HCT116 (cell line): ENCODE data around the gene KPNA2. TPM values are rescaled to one million over a fixed set of nuclear protein-coding genes. Genes with fewer than 3 reads are reported as not detected.

Source experiments
- ATAC-seq: fragments of 200-7000 bp; cut with Tn5 transposase; 2 replicates; pipeline ENCODE4 v1.9.1; 2020; ENCODE audit warnings: mild to moderate bottlenecking, moderate library complexity
- BruUV-seq: library from RNA; stranded (reverse); fragments of 400-500 nt; replicated peaks from 2 replicates; lab custom pipeline; 2021; lab: Mats Ljungman, UMichigan
- CTCF ChIA-PET: fragments of 300-600 bp; sonication (Branson Sonifier 250); formaldehyde crosslinking; loops from one replicate; lab custom pipeline; 2021; ENCODE audit warnings: antibody characterized with exemption; lab: Charles Lee
- POLR2A ChIA-PET: fragments of 300-600, 350-600 bp; sonication (Branson Sonifier 250); formaldehyde crosslinking; loops from one replicate; lab custom pipeline; 2021; ENCODE audit warnings: antibody characterized with exemption; lab: Charles Lee
- RAD21 ChIA-PET, 2 experiments: fragments of 300-600 bp; sonication (Branson Sonifier 250); formaldehyde crosslinking; loops; one replicate each; lab custom pipeline; 2023; ENCODE audit warnings: low total read pairs in 2 of 2; ENCODE audit not compliant: uncharacterized antibody in 2 of 2, unreplicated experiment in 2 of 2, low non-redundant PET in 1 of 2; lab: Charles Lee
- DNase-seq: peaks from one replicate; pipeline ENCODE4 v3.0.0-alpha.2; 2010; ENCODE audit warnings: low read depth, low spot score
- H2AFZ ChIP-seq: fragments of 200-600 bp; shearing (Covaris generic), sonication (generic); 2 replicates; pipeline ENCODE4 v1.6.1; 2017; ENCODE audit warnings: low read depth, mixed run types, mixed read lengths, antibody characterized with exemption, low read length; ENCODE audit not compliant: poor library complexity, severe bottlenecking
- H3K27ac ChIP-seq: 2 replicates; pipeline ENCODE4 v1.5.1; 2012; ENCODE audit warnings: low read depth, low read length
- H3K27me3 ChIP-seq: fragments of 200-600 bp; sonication (generic); 2 replicates; pipeline ENCODE4 v1.6.1; 2016; ENCODE audit warnings: mixed run types, low read length, mixed read lengths; ENCODE audit not compliant: insufficient read depth
- H3K36me3 ChIP-seq, 2 experiments: fragments of 200-500 bp in 1 of 2; fragments of 200-600 bp in 1 of 2; sonication (Bioruptor generic) in 1 of 2; sonication (generic) in 1 of 2; 2 replicates each; pipeline versions ENCODE4 v1.5.1 to v1.6.1; 2014 to 2016; ENCODE audit warnings: low read length in 2 of 2, inconsistent platforms in 1 of 2, mixed read lengths in 1 of 2, mixed run types in 1 of 2; ENCODE audit not compliant: insufficient read depth in 2 of 2, control insufficient read depth in 1 of 2
- H3K4me1 ChIP-seq, 2 experiments: fragments of 200-600 bp in 1 of 2; sonication (generic) in 1 of 2; 2 replicates each; pipeline versions ENCODE4 v1.5.1 to v1.6.1; 2012 to 2017; ENCODE audit warnings: low read length in 2 of 2, inconsistent platforms in 1 of 2, mild to moderate bottlenecking in 1 of 2, mixed read lengths in 1 of 2, mixed run types in 1 of 2, moderate library complexity in 1 of 2; ENCODE audit not compliant: insufficient read depth in 2 of 2, control insufficient read depth in 1 of 2
- H3K4me2 ChIP-seq: fragments of 200-600 bp; sonication (generic); 2 replicates; pipeline ENCODE4 v1.6.1; 2017; ENCODE audit warnings: mixed run types, low read length, mixed read lengths
- H3K4me3 ChIP-seq, 2 experiments: fragments of 200-600 bp in 1 of 2; sonication (generic) in 1 of 2; replicated peaks in 1 of 2; 2 replicates each; pipeline ENCODE4 v1.5.1; 2011 to 2016; ENCODE audit warnings: low read length in 2 of 2, control low read depth in 1 of 2, low read depth in 1 of 2, mild to moderate bottlenecking in 1 of 2, mixed read lengths in 1 of 2, mixed run types in 1 of 2
- H3K79me2 ChIP-seq: fragments of 200-600 bp; sonication (generic); 2 replicates; pipeline ENCODE4 v1.6.1; 2017; ENCODE audit warnings: mild to moderate bottlenecking, mixed run types, low read length, moderate library complexity, mixed read lengths; ENCODE audit not compliant: insufficient read depth
- H3K9ac ChIP-seq: fragments of 200-600 bp; sonication (generic); 2 replicates; pipeline ENCODE4 v1.6.1; 2016; ENCODE audit warnings: low read length, mixed read lengths
- H3K9me2 ChIP-seq: fragments of 200-600 bp; sonication (generic), shearing (Covaris generic); 2 replicates; pipeline ENCODE4 v1.6.1; 2017; ENCODE audit warnings: mixed run types, mild to moderate bottlenecking, moderate library complexity; ENCODE audit not compliant: insufficient read depth
- H3K9me3 ChIP-seq, 2 experiments: fragments of 200-500 bp in 1 of 2; fragments of 200-600 bp in 1 of 2; sonication (Bioruptor generic) in 1 of 2; sonication (generic) in 1 of 2; 2 replicates each; pipeline ENCODE4 v1.6.1; 2014 to 2017; ENCODE audit warnings: low read length in 2 of 2, mixed read lengths in 2 of 2, inconsistent platforms in 1 of 2, low read depth in 1 of 2, mild to moderate bottlenecking in 1 of 2, mixed run types in 1 of 2, moderate library complexity in 1 of 2; ENCODE audit not compliant: control insufficient read depth in 1 of 2, insufficient read depth in 1 of 2
- H4K20me1 ChIP-seq: fragments of 200-600 bp; sonication (generic), shearing (Covaris generic); 2 replicates; pipeline ENCODE4 v1.6.1; 2017; ENCODE audit warnings: mixed run types, mild to moderate bottlenecking, moderate library complexity; ENCODE audit not compliant: insufficient read depth
- CBX3 ChIP-seq: IDR thresholded peaks from 2 replicates; pipeline ENCODE4 v1.6.1; 2012; ENCODE audit warnings: low read depth
- CTCF ChIP-seq, 3 experiments: fragments of 200-600 bp in 1 of 3; sonication (generic) in 1 of 3; IDR thresholded peaks in 2 of 3; conservative IDR thresholded peaks in 1 of 3; 2 replicates each; pipeline ENCODE4 v1.5.1; 2012 to 2017; ENCODE audit warnings: low read depth in 2 of 3, low read length in 2 of 3, antibody characterized with exemption in 1 of 3, borderline replicate concordance in 1 of 3, control low read depth in 1 of 3, mild to moderate bottlenecking in 1 of 3, mixed read lengths in 1 of 3, mixed run types in 1 of 3, moderate library complexity in 1 of 3; ENCODE audit not compliant: insufficient read depth in 1 of 3
- EZH2phosphoT487 ChIP-seq: fragments of 200-600 bp; IDR thresholded peaks from 2 replicates; pipeline ENCODE4 v1.6.1; 2018; ENCODE audit warnings: antibody characterized with exemption, borderline replicate concordance
- POLR2A ChIP-seq: IDR thresholded peaks from 2 replicates; pipeline ENCODE4 v1.7.0; 2011; ENCODE audit warnings: borderline replicate concordance; ENCODE audit not compliant: insufficient read depth, insufficient read length; ENCODE audit errors: extremely low read depth
- SIN3A ChIP-seq: IDR thresholded peaks from 2 replicates; pipeline ENCODE4 v1.6.1; 2012; ENCODE audit warnings: low read depth
- SP1 ChIP-seq: IDR thresholded peaks from 2 replicates; pipeline ENCODE4 v1.6.1; 2012; ENCODE audit warnings: low read depth
- YY1 ChIP-seq: IDR thresholded peaks from 2 replicates; pipeline ENCODE4 v1.6.1; 2011; ENCODE audit warnings: low read length, low read depth, moderate library complexity, mild to moderate bottlenecking; ENCODE audit not compliant: insufficient replicate concordance; ENCODE audit errors: extremely low read depth
- intact Hi-C: fragments of 100-400 bp; cut with micrococcal nuclease; formaldehyde crosslinking; loops from 2 replicates; pipeline ENCODE4 v1.10.0; 2022
- total RNA-seq: library from RNA; stranded (reverse); gene quantifications from one replicate; pipeline ENCODE4 v1.2.1, GENCODE V29; 2021; ENCODE audit not compliant: unreplicated experiment
- TF ChIP-seq, protein P1 (sequence below): IDR thresholded peaks from 2 replicates; pipeline ENCODE4 v1.6.1; 2012; ENCODE audit warnings: low read depth

KPNA2 gene
- total RNA-seq, 1 experiment from 2014 or later = 330 TPM

- H3K4me3 ChIP-seq = no peak overlapping the region
- POLR2A ChIA-PET = no interaction called here
- CTCF ChIA-PET = no interaction called here
- H2AFZ ChIP-seq = no peak overlapping the region
- BruUV-seq = no TSS peak
- intact Hi-C loops = no loop called here
- TF ChIP-seq SP1 (no peak), CBX3 (no peak), POLR2A (no peak)
- ATAC-seq = no peak
- no peaks in the 10 kb centered on the region for H3K9me3 ChIP-seq
- no peaks in the 10 kb centered on the region for H3K36me3 ChIP-seq
- no peak overlapping the region for H3K9ac ChIP-seq
- DNase-seq = no peak
- RAD21 ChIA-PET = no interaction called here
- no peaks in the 10 kb centered on the region for H3K79me2 ChIP-seq
- H3K9me2 ChIP-seq = no peaks in the 10 kb centered on the region
- H3K27me3 ChIP-seq = no peaks in the 10 kb centered on the region
- no peak overlapping the region for H3K4me2 ChIP-seq
- no peak overlapping the region for H3K27ac ChIP-seq
- H4K20me1 ChIP-seq = no peaks in the 10 kb centered on the region
- H3K4me1 ChIP-seq = peaks cover 9 to 16% of the 10 kb centered on the region in 2 experiments
Measured at GRCh38 chr17:68094481-68095078, 59.0 kb downstream of the KPNA2 start.

DNA sequence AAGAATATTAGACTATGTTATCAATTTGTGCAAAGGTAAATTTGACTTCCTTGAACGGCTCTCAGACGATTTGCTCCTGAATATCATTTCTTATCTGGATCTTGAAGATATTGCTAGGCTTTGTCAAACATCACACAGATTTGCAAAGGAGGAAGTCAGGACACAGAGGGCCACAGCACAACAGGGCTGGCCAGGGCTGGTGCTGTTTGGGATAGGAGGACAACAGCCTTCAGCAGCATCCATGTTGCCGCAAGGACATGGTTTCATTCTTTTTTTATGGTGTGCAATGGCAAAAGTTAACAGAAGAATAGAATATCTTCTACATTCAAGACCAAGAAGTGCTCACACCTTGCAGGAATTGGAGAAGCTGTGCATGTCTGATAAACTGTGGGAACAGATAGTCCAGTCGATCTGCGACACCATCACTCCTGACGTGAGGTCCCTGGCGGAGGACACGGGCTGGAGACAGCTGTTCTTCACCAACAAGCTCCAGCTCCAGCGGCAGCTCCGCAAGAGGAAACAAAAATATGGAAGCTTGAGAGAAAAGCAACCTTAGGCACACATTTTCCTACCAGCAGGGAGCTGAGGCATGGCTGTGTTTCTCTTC lies 59.8 kb downstream of the KPNA2 start:
- ATAC-seq (no peak), DNase-seq (no peak)
- H3K4me2 ChIP-seq = no peak overlapping the region
- no peaks in the 10 kb centered on the region for H3K9me2 ChIP-seq
- ChIA-PET RAD21 (no interaction called here), POLR2A (no interaction called here), CTCF (no interaction called here)
- H3K4me3 ChIP-seq = no peak overlapping the region
- no peaks in the 10 kb centered on the region for H3K27me3 ChIP-seq
- no peaks in the 10 kb centered on the region for H3K9me3 ChIP-seq
- no peaks in the 10 kb centered on the region for H3K36me3 ChIP-seq
- H3K4me1 ChIP-seq = peaks cover 2 to 8% of the 10 kb centered on the region in 2 experiments
- intact Hi-C loops = no loop called here
- no peak overlapping the region for H3K9ac ChIP-seq
- H3K27ac ChIP-seq = no peak overlapping the region
- TF ChIP-seq YY1 = no peak
- no peak for TF ChIP-seq SP1
- TF ChIP-seq SIN3A = no peak
- no peak for TF ChIP-seq EZH2phosphoT487
- TF ChIP-seq CTCF (IDR thresholded peaks at IDR 0.05 in 2 of 3, conservative IDR thresholded peaks at IDR 0.05 in 1 of 3; ENCODE audit: borderline replicate concordance in 1 of 3, insufficient read depth in 1 of 3, low read depth in 2 of 3, low read length in 2 of 3) = no peak
- TF ChIP-seq, protein P1, sequence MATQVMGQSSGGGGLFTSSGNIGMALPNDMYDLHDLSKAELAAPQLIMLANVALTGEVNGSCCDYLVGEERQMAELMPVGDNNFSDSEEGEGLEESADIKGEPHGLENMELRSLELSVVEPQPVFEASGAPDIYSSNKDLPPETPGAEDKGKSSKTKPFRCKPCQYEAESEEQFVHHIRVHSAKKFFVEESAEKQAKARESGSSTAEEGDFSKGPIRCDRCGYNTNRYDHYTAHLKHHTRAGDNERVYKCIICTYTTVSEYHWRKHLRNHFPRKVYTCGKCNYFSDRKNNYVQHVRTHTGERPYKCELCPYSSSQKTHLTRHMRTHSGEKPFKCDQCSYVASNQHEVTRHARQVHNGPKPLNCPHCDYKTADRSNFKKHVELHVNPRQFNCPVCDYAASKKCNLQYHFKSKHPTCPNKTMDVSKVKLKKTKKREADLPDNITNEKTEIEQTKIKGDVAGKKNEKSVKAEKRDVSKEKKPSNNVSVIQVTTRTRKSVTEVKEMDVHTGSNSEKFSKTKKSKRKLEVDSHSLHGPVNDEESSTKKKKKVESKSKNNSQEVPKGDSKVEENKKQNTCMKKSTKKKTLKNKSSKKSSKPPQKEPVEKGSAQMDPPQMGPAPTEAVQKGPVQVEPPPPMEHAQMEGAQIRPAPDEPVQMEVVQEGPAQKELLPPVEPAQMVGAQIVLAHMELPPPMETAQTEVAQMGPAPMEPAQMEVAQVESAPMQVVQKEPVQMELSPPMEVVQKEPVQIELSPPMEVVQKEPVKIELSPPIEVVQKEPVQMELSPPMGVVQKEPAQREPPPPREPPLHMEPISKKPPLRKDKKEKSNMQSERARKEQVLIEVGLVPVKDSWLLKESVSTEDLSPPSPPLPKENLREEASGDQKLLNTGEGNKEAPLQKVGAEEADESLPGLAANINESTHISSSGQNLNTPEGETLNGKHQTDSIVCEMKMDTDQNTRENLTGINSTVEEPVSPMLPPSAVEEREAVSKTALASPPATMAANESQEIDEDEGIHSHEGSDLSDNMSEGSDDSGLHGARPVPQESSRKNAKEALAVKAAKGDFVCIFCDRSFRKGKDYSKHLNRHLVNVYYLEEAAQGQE = no peak
- H4K20me1 ChIP-seq = no peaks in the 10 kb centered on the region
- H2AFZ ChIP-seq = no peak overlapping the region
- BruUV-seq = no TSS peak
- H3K79me2 ChIP-seq = no peaks in the 10 kb centered on the region
